ENCODE results near the gene RAB10.

DNA sequence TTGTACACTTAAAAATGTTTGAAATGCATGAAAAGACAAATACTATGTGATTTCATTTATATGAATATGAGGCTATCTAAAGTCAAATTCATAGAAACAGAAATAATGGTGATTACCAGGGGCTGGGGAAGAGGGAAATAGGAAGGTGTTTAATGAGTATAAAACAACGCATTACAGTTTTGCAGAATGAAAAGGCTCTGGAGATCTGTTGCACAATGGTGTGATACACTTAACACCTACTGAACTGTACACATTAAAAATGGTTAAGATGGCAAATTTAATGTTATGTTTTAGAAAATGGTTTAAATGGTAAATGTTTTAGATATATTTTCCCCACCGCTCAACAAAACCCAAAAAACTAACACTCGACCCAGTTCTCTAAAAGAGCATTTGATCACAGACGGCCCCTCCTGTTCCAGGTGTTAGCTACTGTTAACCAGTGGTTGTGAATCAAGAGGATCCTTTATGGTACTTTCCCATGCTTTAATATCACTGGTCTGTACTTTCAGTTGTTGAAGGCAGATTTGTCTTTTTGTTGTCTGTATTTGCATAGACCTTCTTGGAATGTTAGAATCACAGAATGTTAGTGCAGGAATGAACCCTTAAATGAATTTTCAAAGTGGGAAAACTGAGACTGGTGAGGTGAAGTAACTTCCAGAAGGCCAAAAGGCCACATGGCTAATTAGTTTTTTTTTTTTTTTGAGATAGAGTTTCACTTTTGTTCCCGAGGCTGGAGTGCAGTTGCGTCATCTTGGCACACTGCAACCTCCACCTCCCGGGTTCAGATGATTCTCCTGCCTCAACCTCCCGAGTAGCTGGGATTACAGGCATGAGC lies 10.2 kb downstream of the RAB10 start:
- no peak for TF ChIP-seq POLR2A (IDR thresholded peaks at IDR 0.05)
- TF ChIP-seq, protein P1, sequence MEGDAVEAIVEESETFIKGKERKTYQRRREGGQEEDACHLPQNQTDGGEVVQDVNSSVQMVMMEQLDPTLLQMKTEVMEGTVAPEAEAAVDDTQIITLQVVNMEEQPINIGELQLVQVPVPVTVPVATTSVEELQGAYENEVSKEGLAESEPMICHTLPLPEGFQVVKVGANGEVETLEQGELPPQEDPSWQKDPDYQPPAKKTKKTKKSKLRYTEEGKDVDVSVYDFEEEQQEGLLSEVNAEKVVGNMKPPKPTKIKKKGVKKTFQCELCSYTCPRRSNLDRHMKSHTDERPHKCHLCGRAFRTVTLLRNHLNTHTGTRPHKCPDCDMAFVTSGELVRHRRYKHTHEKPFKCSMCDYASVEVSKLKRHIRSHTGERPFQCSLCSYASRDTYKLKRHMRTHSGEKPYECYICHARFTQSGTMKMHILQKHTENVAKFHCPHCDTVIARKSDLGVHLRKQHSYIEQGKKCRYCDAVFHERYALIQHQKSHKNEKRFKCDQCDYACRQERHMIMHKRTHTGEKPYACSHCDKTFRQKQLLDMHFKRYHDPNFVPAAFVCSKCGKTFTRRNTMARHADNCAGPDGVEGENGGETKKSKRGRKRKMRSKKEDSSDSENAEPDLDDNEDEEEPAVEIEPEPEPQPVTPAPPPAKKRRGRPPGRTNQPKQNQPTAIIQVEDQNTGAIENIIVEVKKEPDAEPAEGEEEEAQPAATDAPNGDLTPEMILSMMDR (IDR thresholded peaks at IDR 0.05): no peak

All from Peyer's patch (tissue), 4 donors.